PC-9 (cell line): ENCODE data around the gene SCIN. TPM values are rescaled to one million over a fixed set of nuclear protein-coding genes. Genes with fewer than 3 reads are reported as not detected.

Experiments
- BruUV-seq: library from RNA; stranded (reverse); fragments of 400-500 nt; replicated peaks from 2 replicates; lab custom pipeline; 2021; lab: Mats Ljungman, UMichigan
- CTCF ChIA-PET: fragments of 300-600 bp; sonication (Branson Sonifier 250); formaldehyde crosslinking; loops from one replicate; lab custom pipeline; 2022; ENCODE audit warnings: antibody characterized with exemption; lab: Charles Lee
- POLR2A ChIA-PET: fragments of 300-600 bp; sonication (Branson Sonifier 250); formaldehyde crosslinking; loops from one replicate; lab custom pipeline; 2022; ENCODE audit warnings: antibody characterized with exemption; ENCODE audit not compliant: unreplicated experiment; lab: Charles Lee
- DNase-seq, 2 experiments: peaks; one replicate each; pipeline versions ENCODE4 v3.0.0 to v3.0.0-alpha.2; 2015 to 2022; ENCODE audit warnings: mixed read lengths in 1 of 2
- H2AFZ ChIP-seq: fragments of 200-600 bp; sonication (generic); 2 replicates; pipeline ENCODE4 v1.8.1; 2017; ENCODE audit warnings: antibody characterized with exemption
- H3F3A ChIP-seq: fragments of 200-600 bp; sonication (generic); 2 replicates; pipeline ENCODE4 v1.8.1; 2017; ENCODE audit warnings: antibody characterized with exemption, mild to moderate bottlenecking, low read depth; ENCODE audit not compliant: insufficient read depth
- H3K27ac ChIP-seq: fragments of 200-600 bp; sonication (generic); 2 replicates; pipeline ENCODE4 v1.6.1; 2016; ENCODE audit warnings: mixed run types
- H3K27me3 ChIP-seq: fragments of 200-600 bp; sonication (generic); 2 replicates; pipeline ENCODE4 v1.6.1; 2016; ENCODE audit warnings: low read depth, mixed run types; ENCODE audit not compliant: insufficient read depth
- H3K36me3 ChIP-seq: fragments of 200-600 bp; sonication (generic); 2 replicates; pipeline ENCODE4 v1.6.1; 2016; ENCODE audit warnings: low read depth, mixed run types
- H3K4me1 ChIP-seq: fragments of 200-600 bp; sonication (generic); replicated peaks from 2 replicates; pipeline ENCODE4 v1.6.1; 2016; ENCODE audit warnings: mixed run types; ENCODE audit not compliant: insufficient read depth
- H3K4me2 ChIP-seq: fragments of 200-600 bp; sonication (generic); 2 replicates; pipeline ENCODE4 v1.6.1; 2017; ENCODE audit warnings: mixed run types
- H3K4me3 ChIP-seq: fragments of 200-600 bp; sonication (generic); 2 replicates; pipeline ENCODE4 v1.6.1; 2016; ENCODE audit warnings: mixed run types
- H3K79me2 ChIP-seq: fragments of 200-600 bp; sonication (generic); 2 replicates; pipeline ENCODE4 v1.6.1; 2017; ENCODE audit warnings: low read depth, mixed run types
- H3K9me2 ChIP-seq: fragments of 200-600 bp; sonication (generic); 2 replicates; pipeline ENCODE4 v1.8.1; 2017; ENCODE audit warnings: mild to moderate bottlenecking; ENCODE audit not compliant: insufficient read depth
- H3K9me3 ChIP-seq: fragments of 200-600 bp; sonication (generic); 2 replicates; pipeline ENCODE4 v1.8.1; 2016; ENCODE audit warnings: low read depth; ENCODE audit not compliant: insufficient read depth
- H4K20me1 ChIP-seq: fragments of 200-600 bp; sonication (generic); 2 replicates; pipeline ENCODE4 v1.8.1; 2017; ENCODE audit not compliant: insufficient read depth
- CTCF ChIP-seq: fragments of 200-600 bp; sonication (generic); conservative IDR thresholded peaks from 2 replicates; pipeline ENCODE4 v1.6.1; 2017; ENCODE audit warnings: mixed run types, antibody characterized with exemption, mild to moderate bottlenecking, moderate library complexity
- EZH2 ChIP-seq: fragments of 200-600 bp; sonication (generic); IDR thresholded peaks from 2 replicates; pipeline ENCODE4 v1.8.0; 2017; ENCODE audit warnings: antibody characterized with exemption, low read depth
- intact Hi-C: fragments of 100-400 bp; cut with micrococcal nuclease; formaldehyde crosslinking; loops from one replicate; pipeline ENCODE4 v1.10.0; 2022; ENCODE audit not compliant: unreplicated experiment
- total RNA-seq: library from RNA; stranded (reverse); gene quantifications from 2 replicates; pipeline ENCODE4 v1.2.3, GENCODE V29; 2021

SCIN gene
- total RNA-seq, 1 experiment from 2014 or later = 0.92 TPM

GRCh38 chr7:12637819-12638592 lies 67.5 kb downstream of the SCIN start:
- CTCF ChIA-PET = interaction anchor here (1.2 kb wide), 1 partner anchor 48 kb away, joined by 11 read pairs; no protein-coding TSS in a partner anchor
- H3K27ac ChIP-seq = no peak overlapping the region
- no TSS peak for BruUV-seq

GRCh38 chr7:12638851-12639456 lies 68.4 kb downstream of the SCIN start:
- H3K9me3 ChIP-seq = no peaks in the 10 kb centered on the region
- H2AFZ ChIP-seq = no peak overlapping the region
- no peaks in the 10 kb centered on the region for H3K79me2 ChIP-seq
- TF ChIP-seq CTCF = peak; percentile 88
- no peak for TF ChIP-seq EZH2
- no peaks in the 10 kb centered on the region for H3K27me3 ChIP-seq
- H3K4me2 ChIP-seq = 0 out of 2 replicates have a peak overlapping the region, but pooled peaks have one; percentile 47
- H3K4me3 ChIP-seq = no peak overlapping the region
- H3K9me2 ChIP-seq = no peaks in the 10 kb centered on the region
- no peaks in the 10 kb centered on the region for H3F3A ChIP-seq
- DNase-seq = peak in 1 of 2 experiments; percentile 47
- H3K27ac ChIP-seq = no peak overlapping the region
- H3K4me1 ChIP-seq = no peaks in the 10 kb centered on the region
- intact Hi-C loops = loop anchor here (1.0 to 2.0 kb wide), 3 partner anchors 47 to 624 kb away; no protein-coding TSS in a partner anchor
- CTCF ChIA-PET = interaction anchor here (1.2 kb wide), 2 partner anchors 47 to 624 kb away, joined by 6 to 11 read pairs; no protein-coding TSS in a partner anchor
- no TSS peak for BruUV-seq
- POLR2A ChIA-PET = no interaction called here
- no peaks in the 10 kb centered on the region for H3K36me3 ChIP-seq
- H4K20me1 ChIP-seq = no peaks in the 10 kb centered on the region

More at GRCh38 chr7:12637819-12638592, 67.5 kb downstream of the SCIN start:
- H3K4me1 ChIP-seq = no peaks in the 10 kb centered on the region
- POLR2A ChIA-PET = no interaction called here
- no peak overlapping the region for H3K4me3 ChIP-seq
- DNase-seq = no peak
- H3K9me2 ChIP-seq = no peaks in the 10 kb centered on the region
- no peak for TF ChIP-seq CTCF
- no peaks in the 10 kb centered on the region for H3F3A ChIP-seq
- peak overlapping the region; percentile 47 for H3K4me2 ChIP-seq
- intact Hi-C loops = loop anchor here (2.0 kb wide), 1 partner anchor 479 kb away; no protein-coding TSS in a partner anchor
- H3K27me3 ChIP-seq = no peaks in the 10 kb centered on the region
- no peaks in the 10 kb centered on the region for H4K20me1 ChIP-seq
- H3K9me3 ChIP-seq = no peaks in the 10 kb centered on the region
- peak overlapping the region; percentile 74 for H2AFZ ChIP-seq
- no peaks in the 10 kb centered on the region for H3K36me3 ChIP-seq
- H3K79me2 ChIP-seq = no peaks in the 10 kb centered on the region

- no peak overlapping the region for H2AFZ ChIP-seq
- ChIA-PET CTCF (interaction anchor here (0.6 kb wide), 1 partner anchor 64 kb away, joined by 5 read pairs; no protein-coding TSS in a partner anchor), POLR2A (no interaction called here)
- DNase-seq = no peak
- no peaks in the 10 kb centered on the region for H3F3A ChIP-seq
- no peaks in the 10 kb centered on the region for H3K27me3 ChIP-seq
- no peaks in the 10 kb centered on the region for H3K79me2 ChIP-seq
- H3K9me2 ChIP-seq = no peaks in the 10 kb centered on the region
- H3K4me3 ChIP-seq = no peak overlapping the region
- TF ChIP-seq EZH2 = no peak
- no peaks in the 10 kb centered on the region for H4K20me1 ChIP-seq
- no peaks in the 10 kb centered on the region for H3K9me3 ChIP-seq
- intact Hi-C loops = no loop called here
- H3K4me2 ChIP-seq = no peak overlapping the region
- H3K27ac ChIP-seq = no peak overlapping the region
- no peaks in the 10 kb centered on the region for H3K4me1 ChIP-seq
- no peaks in the 10 kb centered on the region for H3K36me3 ChIP-seq
- BruUV-seq = no TSS peak
Observed at GRCh38 chr7:12640299-12641096, 70.0 kb downstream of the SCIN start.
